H1 (cell line): Measurements from ENCODE around the gene DHRS1.

ENCODE experiments used
- CBX8 ChIP-seq: fragments of 300-800, 300-1000 bp; sonication (generic); IDR thresholded peaks from 2 replicates; pipeline ENCODE4 v1.7.1; 2016; ENCODE audit warnings: low read depth, low read length, borderline replicate concordance
- CREB1 ChIP-seq: IDR thresholded peaks from 2 replicates; pipeline ENCODE4 v1.6.1; 2012; ENCODE audit warnings: inconsistent platforms
- EZH2 ChIP-seq: fragments of 200-600 bp; sonication (generic); IDR thresholded peaks from 2 replicates; pipeline ENCODE4 v1.7.1; 2012; ENCODE audit warnings: low read depth, mild to moderate bottlenecking, moderate library complexity, low read length, inconsistent platforms; ENCODE audit not compliant: severe bottlenecking
- KDM5A ChIP-seq: fragments of 200-600 bp; IDR thresholded peaks from 2 replicates; pipeline ENCODE4 v1.7.1; 2012; ENCODE audit warnings: mild to moderate bottlenecking, low read length, inconsistent platforms, mixed read lengths
- POLR2AphosphoS5 ChIP-seq: IDR thresholded peaks from 2 replicates; pipeline ENCODE4 v1.6.1; 2011; ENCODE audit warnings: low read depth, low read length
- RFX5 ChIP-seq: IDR thresholded peaks from 2 replicates; pipeline ENCODE4 v1.6.1; 2011; ENCODE audit warnings: low read depth, low read length, improper control_type of control experiment, borderline replicate concordance
- SIN3A ChIP-seq, 2 experiments: IDR thresholded peaks in 1 of 2; conservative IDR thresholded peaks in 1 of 2; 2 replicates each; pipeline ENCODE4 v1.6.1; 2011 to 2012; ENCODE audit warnings: low read length in 2 of 2, improper control_type of control experiment in 1 of 2, low read depth in 1 of 2, mild to moderate bottlenecking in 1 of 2
- TAF1 ChIP-seq: IDR thresholded peaks from 2 replicates; pipeline ENCODE4 v1.6.1; 2011; ENCODE audit warnings: mild to moderate bottlenecking, low read depth, low read length
- YY1 ChIP-seq: IDR thresholded peaks from 2 replicates; pipeline ENCODE4 v1.6.1; 2011; ENCODE audit warnings: low read depth, mild to moderate bottlenecking, low read length
- TF ChIP-seq, protein P1 (sequence below), 3 experiments: IDR thresholded peaks; 1 replicate in 2 of 3; 2 replicates in 1 of 3; pipeline versions ENCODE4 v1.5.1 to v1.6.1; 2011; ENCODE audit warnings: low read length in 3 of 3, mild to moderate bottlenecking in 3 of 3, inconsistent platforms in 2 of 3, low read depth in 1 of 3, moderate library complexity in 1 of 3; ENCODE audit not compliant: insufficient read depth in 1 of 3; ENCODE audit errors: control extremely low read depth in 1 of 3
- TF ChIP-seq, protein P2 (sequence below): IDR thresholded peaks from 2 replicates; pipeline ENCODE4 v1.6.1; 2011; ENCODE audit warnings: low read length, improper control_type of control experiment

DNA sequence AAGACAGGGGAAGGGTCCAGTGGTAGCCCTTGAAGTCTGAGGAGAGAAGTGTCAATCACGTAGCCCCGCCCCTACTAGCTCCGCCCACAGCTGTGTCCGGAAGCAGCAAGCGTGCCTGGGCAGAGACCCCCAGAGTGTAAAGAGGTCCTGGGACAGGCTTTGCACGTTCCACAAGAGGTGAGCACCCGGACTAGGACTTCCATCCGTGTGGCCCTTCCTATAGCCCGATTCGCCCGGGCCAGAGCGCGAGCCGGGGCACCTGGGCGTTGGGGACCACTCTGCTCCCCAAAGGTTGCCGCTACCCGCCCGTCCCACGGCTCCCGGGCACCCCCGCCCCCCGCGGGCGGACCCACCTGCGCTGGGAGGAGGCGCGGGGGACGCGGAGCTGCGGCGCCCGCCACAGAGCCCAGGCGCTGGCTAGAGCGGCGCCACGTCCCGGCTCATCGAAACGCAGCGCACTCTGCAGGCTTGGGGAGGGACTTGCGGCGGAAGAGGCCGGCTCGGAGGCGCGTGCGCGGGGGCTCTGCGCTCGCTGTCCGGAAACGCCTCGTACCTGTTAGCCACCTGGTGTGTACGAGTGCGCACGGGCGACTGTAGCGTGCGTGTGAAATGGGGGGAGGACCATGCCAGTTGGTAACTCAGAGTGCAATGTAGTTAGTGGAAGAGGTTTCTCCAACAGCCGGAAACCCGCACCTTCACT lies 28.3 kb downstream of the DHRS1 start, which contains the start of gene RABGGTA:
- TF ChIP-seq KDM5A (no peak), SIN3A (conservative IDR thresholded peaks at IDR 0.05 in 1 of 2, IDR thresholded peaks at IDR 0.05 in 1 of 2; ENCODE audit: low read depth in 1 of 2, low read length in 2 of 2) (peak; percentile 88 to 93; a peak in 3 of 4 replicates), RFX5 (no peak), YY1 (peak; percentile 66; the same call in 1 of the 2 replicates), POLR2AphosphoS5 (peak; percentile 92), CREB1 (peak; percentile 78), CBX8 (no peak), EZH2 (no peak), TAF1 (peak; percentile 80)
- TF ChIP-seq, protein P1, sequence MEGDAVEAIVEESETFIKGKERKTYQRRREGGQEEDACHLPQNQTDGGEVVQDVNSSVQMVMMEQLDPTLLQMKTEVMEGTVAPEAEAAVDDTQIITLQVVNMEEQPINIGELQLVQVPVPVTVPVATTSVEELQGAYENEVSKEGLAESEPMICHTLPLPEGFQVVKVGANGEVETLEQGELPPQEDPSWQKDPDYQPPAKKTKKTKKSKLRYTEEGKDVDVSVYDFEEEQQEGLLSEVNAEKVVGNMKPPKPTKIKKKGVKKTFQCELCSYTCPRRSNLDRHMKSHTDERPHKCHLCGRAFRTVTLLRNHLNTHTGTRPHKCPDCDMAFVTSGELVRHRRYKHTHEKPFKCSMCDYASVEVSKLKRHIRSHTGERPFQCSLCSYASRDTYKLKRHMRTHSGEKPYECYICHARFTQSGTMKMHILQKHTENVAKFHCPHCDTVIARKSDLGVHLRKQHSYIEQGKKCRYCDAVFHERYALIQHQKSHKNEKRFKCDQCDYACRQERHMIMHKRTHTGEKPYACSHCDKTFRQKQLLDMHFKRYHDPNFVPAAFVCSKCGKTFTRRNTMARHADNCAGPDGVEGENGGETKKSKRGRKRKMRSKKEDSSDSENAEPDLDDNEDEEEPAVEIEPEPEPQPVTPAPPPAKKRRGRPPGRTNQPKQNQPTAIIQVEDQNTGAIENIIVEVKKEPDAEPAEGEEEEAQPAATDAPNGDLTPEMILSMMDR (IDR thresholded peaks at IDR 0.05; ENCODE audit: control extremely low read depth in 1 of 3, insufficient read depth in 1 of 3, low read depth in 1 of 3, low read length in 3 of 3): peak; percentile 87 to 90 (median 90)
- TF ChIP-seq, protein P2, sequence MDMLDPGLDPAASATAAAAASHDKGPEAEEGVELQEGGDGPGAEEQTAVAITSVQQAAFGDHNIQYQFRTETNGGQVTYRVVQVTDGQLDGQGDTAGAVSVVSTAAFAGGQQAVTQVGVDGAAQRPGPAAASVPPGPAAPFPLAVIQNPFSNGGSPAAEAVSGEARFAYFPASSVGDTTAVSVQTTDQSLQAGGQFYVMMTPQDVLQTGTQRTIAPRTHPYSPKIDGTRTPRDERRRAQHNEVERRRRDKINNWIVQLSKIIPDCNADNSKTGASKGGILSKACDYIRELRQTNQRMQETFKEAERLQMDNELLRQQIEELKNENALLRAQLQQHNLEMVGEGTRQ: 0 out of 2 replicates have a peak, but pooled peaks have one; percentile 10
